Body of pancreas (tissue), 4 donors: ENCODE results near the gene ZNF516. TPM values are rescaled to one million over a fixed set of nuclear protein-coding genes. Genes with fewer than 3 reads are reported as not detected.

Experiments
- ATAC-seq: fragments of 150-250 bp; one replicate; pipeline ENCODE4 v1.9.1; 2016
- DNase-seq, 4 donors: peaks; one replicate each; pipeline ENCODE4 v3.0.0-alpha.2; 2019
- H3K27ac ChIP-seq, 4 donors: fragments of 200-600 bp; sonication (generic); 1 replicate in 3 of 4; 2 replicates in 1 of 4; pipeline versions ENCODE4 v1.5.1 to v1.6.1; 2016 to 2019; ENCODE audit warnings: mild to moderate bottlenecking in 1 of 4, mixed read lengths in 1 of 4, moderate library complexity in 1 of 4
- H3K27me3 ChIP-seq, 2 donors: fragments of 200-600 bp; sonication (generic); one replicate each; pipeline ENCODE4 v1.6.0; 2016; ENCODE audit warnings: mild to moderate bottlenecking in 1 of 2
- H3K36me3 ChIP-seq, 2 donors: fragments of 200-600 bp; sonication (generic); replicated peaks in 1 of 2; 2 replicates each; pipeline ENCODE4 v1.5.1; 2016; ENCODE audit warnings: low read depth in 2 of 2; ENCODE audit not compliant: insufficient read depth in 1 of 2
- H3K4me1 ChIP-seq: fragments of 200-600 bp; sonication (generic); one replicate; pipeline ENCODE4 v1.6.0; 2016
- H3K4me3 ChIP-seq, 2 donors: fragments of 200-600 bp; sonication (generic); 1 replicate in 1 of 2; 2 replicates in 1 of 2; pipeline ENCODE4 v1.5.1; 2016 to 2019
- H3K9me3 ChIP-seq, 3 donors: fragments of 200-600 bp; sonication (generic); 1 replicate in 2 of 3; 2 replicates in 1 of 3; pipeline ENCODE4 v1.5.1; 2016
- CTCF ChIP-seq, 7 experiments: fragments of 450-650 bp in 4 of 7; fragments of 200-600 bp in 3 of 7; sonication (generic) in 3 of 7; IDR thresholded peaks; one replicate each; pipeline ENCODE4 v1.5.1; 2016 to 2019; ENCODE audit warnings: antibody characterized with exemption in 7 of 7
- POLR2A ChIP-seq, 3 donors: fragments of 450-650 bp; IDR thresholded peaks; one replicate each; pipeline ENCODE4 v1.6.1; 2016; ENCODE audit warnings: antibody characterized with exemption in 3 of 3, mild to moderate bottlenecking in 2 of 3
- WGBS, 2 donors: methylation state at CpG; one replicate each; pipeline ENCODE4 v1.1.5; 2017; 5-methylcytosine and 5-hydroxymethylcytosine counted together
- intact Hi-C: fragments of 100-400 bp; cut with DNase I; formaldehyde crosslinking; loops from one replicate; pipeline ENCODE4 v1.15.1; 2023
- total RNA-seq, 2 donors: library from RNA; depleted of rRNA; stranded (reverse); fragments of >200 nt; gene quantifications; one replicate each; pipeline ENCODE4 v1.1.0, GENCODE V29; 2016

Gene ZNF516
- total RNA-seq, 2 donors from 2014 or later: 13.5 to 16.5 TPM

- Histone ChIP-seq H3K27ac (no peak overlapping the region), H3K27me3 (no peaks in the 10 kb centered on the region), H3K9me3 (no peaks in the 10 kb centered on the region), H3K4me1 (no peaks in the 10 kb centered on the region), H3K4me3 (no peak overlapping the region), H3K36me3 (peaks cover 0 to 1% of the 10 kb centered on the region in 2 donors)
- ATAC-seq (no peak), DNase-seq (no peak)
- intact Hi-C loops: no loop called here
- TF ChIP-seq CTCF (IDR thresholded peaks at IDR 0.05) (no peak), POLR2A (IDR thresholded peaks at IDR 0.05) (no peak)
- WGBS, 2 donors: 89% methylated on average over 8 of the region's 8 CpGs
Observed at GRCh38 chr18:76358774-76359173, 136.3 kb downstream of the ZNF516 start.

GRCh38 chr18:76357585-76358260, 137.3 kb downstream of the ZNF516 start:
- DNase-seq (no peak), ATAC-seq (no peak)

GRCh38 chr18:76357174-76357573, 137.9 kb downstream of the ZNF516 start:
- H3K4me1 ChIP-seq: no peaks in the 10 kb centered on the region
- no peak overlapping the region for H3K27ac ChIP-seq
- peaks cover 0 to 1% of the 10 kb centered on the region in 2 donors for H3K36me3 ChIP-seq
- no peaks in the 10 kb centered on the region for H3K27me3 ChIP-seq
- 88 to 90% methylated on average over 23 to 26 of the region's 26 CpGs for WGBS, 2 donors
- DNase-seq (no peak), ATAC-seq (no peak)
- intact Hi-C loops: no loop called here
- no peak overlapping the region for H3K4me3 ChIP-seq
- no peaks in the 10 kb centered on the region for H3K9me3 ChIP-seq
- TF ChIP-seq POLR2A (IDR thresholded peaks at IDR 0.05) (no peak), CTCF (IDR thresholded peaks at IDR 0.05) (no peak)

More at GRCh38 chr18:76357585-76358260, 137.3 kb downstream of the ZNF516 start:
- H3K4me1 ChIP-seq: no peaks in the 10 kb centered on the region
- H3K9me3 ChIP-seq: no peaks in the 10 kb centered on the region
- intact Hi-C loops: no loop called here
- no peaks in the 10 kb centered on the region for H3K27me3 ChIP-seq
- 82% methylated on average over 12 of the region's 12 CpGs for WGBS, 2 donors
- no peak for TF ChIP-seq CTCF (IDR thresholded peaks at IDR 0.05)
- no peak for TF ChIP-seq POLR2A (IDR thresholded peaks at IDR 0.05)
- no peak overlapping the region for H3K27ac ChIP-seq
- H3K36me3 ChIP-seq: peaks cover 0 to 1% of the 10 kb centered on the region in 2 donors
- no peak overlapping the region for H3K4me3 ChIP-seq

GRCh38 chr18:76356666-76357065, 138.4 kb downstream of the ZNF516 start:
- ATAC-seq: no peak
- 90 to 93% methylated on average over 10 of the region's 10 CpGs for WGBS, 2 donors
- H3K27me3 ChIP-seq: no peaks in the 10 kb centered on the region
- no peaks in the 10 kb centered on the region for H3K4me1 ChIP-seq
- no peak overlapping the region for H3K4me3 ChIP-seq
- no peak overlapping the region for H3K27ac ChIP-seq
- H3K9me3 ChIP-seq: no peaks in the 10 kb centered on the region
- DNase-seq: no peak
- H3K36me3 ChIP-seq: peaks cover 0 to 1% of the 10 kb centered on the region in 2 donors
- TF ChIP-seq POLR2A (IDR thresholded peaks at IDR 0.05) (no peak), CTCF (IDR thresholded peaks at IDR 0.05) (no peak)
- intact Hi-C loops: no loop called here

GRCh38 chr18:76354348-76354747, 140.7 kb downstream of the ZNF516 start:
- TF ChIP-seq CTCF (IDR thresholded peaks at IDR 0.05) (no peak), POLR2A (IDR thresholded peaks at IDR 0.05) (no peak)
- 16 to 30% methylated on average over 1 of the region's 1 CpG for WGBS, 2 donors
- intact Hi-C loops: no loop called here
- no peaks in the 10 kb centered on the region for H3K9me3 ChIP-seq
- H3K36me3 ChIP-seq: no peaks in the 10 kb centered on the region
- no peaks in the 10 kb centered on the region for H3K27me3 ChIP-seq
- no peak overlapping the region for H3K27ac ChIP-seq
- peaks cover under 1% of the 10 kb centered on the region for H3K4me1 ChIP-seq
- no peak for DNase-seq
- no peak for ATAC-seq
- no peak overlapping the region for H3K4me3 ChIP-seq
